B cell (primary cell): ENCODE data around the gene DYRK1A.

Experiments
- EZH2 ChIP-seq: IDR thresholded peaks from 2 replicates; pipeline ENCODE4 v1.6.1; 2012; ENCODE audit warnings: borderline replicate concordance, low read depth, mild to moderate bottlenecking, moderate library complexity, low read length; ENCODE audit not compliant: insufficient read depth, poor library complexity, severe bottlenecking
- TF ChIP-seq, protein P1 (sequence below): fragments of 200-600 bp; IDR thresholded peaks from one replicate; pipeline ENCODE4 v1.8.0; 2022; ENCODE audit warnings: antibody characterized with exemption, mild to moderate bottlenecking

DNA sequence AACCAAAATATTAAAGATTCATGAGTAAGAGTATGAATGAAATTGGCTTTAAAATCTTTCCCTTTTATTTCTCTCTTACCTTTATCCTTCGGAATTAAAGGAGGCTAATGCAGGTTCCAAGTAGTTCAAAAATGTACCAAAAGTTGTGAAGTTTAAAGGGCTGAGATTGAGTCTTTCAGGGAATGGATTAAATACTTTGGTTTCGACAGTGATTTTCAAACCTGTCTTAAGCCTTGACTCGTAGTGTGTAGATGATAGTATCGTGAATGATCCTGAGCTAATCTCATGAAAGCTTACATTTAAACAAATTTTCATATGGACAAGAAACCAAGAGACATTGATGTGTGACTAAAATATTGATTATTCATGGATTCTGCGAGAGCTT lies 66.9 kb downstream of the DYRK1A start:
- TF ChIP-seq, protein P1, sequence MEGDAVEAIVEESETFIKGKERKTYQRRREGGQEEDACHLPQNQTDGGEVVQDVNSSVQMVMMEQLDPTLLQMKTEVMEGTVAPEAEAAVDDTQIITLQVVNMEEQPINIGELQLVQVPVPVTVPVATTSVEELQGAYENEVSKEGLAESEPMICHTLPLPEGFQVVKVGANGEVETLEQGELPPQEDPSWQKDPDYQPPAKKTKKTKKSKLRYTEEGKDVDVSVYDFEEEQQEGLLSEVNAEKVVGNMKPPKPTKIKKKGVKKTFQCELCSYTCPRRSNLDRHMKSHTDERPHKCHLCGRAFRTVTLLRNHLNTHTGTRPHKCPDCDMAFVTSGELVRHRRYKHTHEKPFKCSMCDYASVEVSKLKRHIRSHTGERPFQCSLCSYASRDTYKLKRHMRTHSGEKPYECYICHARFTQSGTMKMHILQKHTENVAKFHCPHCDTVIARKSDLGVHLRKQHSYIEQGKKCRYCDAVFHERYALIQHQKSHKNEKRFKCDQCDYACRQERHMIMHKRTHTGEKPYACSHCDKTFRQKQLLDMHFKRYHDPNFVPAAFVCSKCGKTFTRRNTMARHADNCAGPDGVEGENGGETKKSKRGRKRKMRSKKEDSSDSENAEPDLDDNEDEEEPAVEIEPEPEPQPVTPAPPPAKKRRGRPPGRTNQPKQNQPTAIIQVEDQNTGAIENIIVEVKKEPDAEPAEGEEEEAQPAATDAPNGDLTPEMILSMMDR: no peak
- TF ChIP-seq EZH2: no peak
